IMR-90 (cell line): ENCODE data around the gene GABBR2. TPM values are rescaled to one million over a fixed set of nuclear protein-coding genes. Genes with fewer than 3 reads are reported as not detected.

Source experiments
- ATAC-seq: fragments of 200-7000 bp; cut with Tn5 transposase; 2 replicates; pipeline ENCODE4 v1.9.1; 2020; ENCODE audit warnings: low read depth, mild to moderate bottlenecking, moderate library complexity
- BruUV-seq: library from RNA; stranded (reverse); fragments of 400-500 nt; replicated peaks from 2 replicates; lab custom pipeline; 2021; lab: Mats Ljungman, UMichigan
- CTCF ChIA-PET: fragments of 300-600 bp; formaldehyde crosslinking; extraction: SDS; loops from one replicate; lab custom pipeline; 2021; ENCODE audit warnings: antibody characterized with exemption; lab: Yijun Ruan, JAX
- POLR2A ChIA-PET: fragments of 300-600 bp; sonication (Branson Sonifier 250); formaldehyde crosslinking; loops from one replicate; lab custom pipeline; 2022; ENCODE audit warnings: antibody characterized with exemption; ENCODE audit not compliant: unreplicated experiment; lab: Charles Lee
- DNase-seq: peaks from one replicate; pipeline ENCODE4 v3.0.0; 2013
- H2AFZ ChIP-seq: replicated peaks from 2 replicates; pipeline ENCODE3; 2013; ENCODE audit warnings: low read length, mild to moderate bottlenecking; ENCODE audit not compliant: poor library complexity
- H2AK5ac ChIP-seq: 2 replicates; pipeline ENCODE4 v1.6.1; 2013; ENCODE audit warnings: low read depth, low read length, inconsistent platforms
- H2AK9ac ChIP-seq: replicated peaks from 2 replicates; pipeline ENCODE3; 2013; ENCODE audit warnings: mild to moderate bottlenecking, low read depth, low read length, moderate library complexity; ENCODE audit not compliant: poor library complexity
- H2BK120ac ChIP-seq: 2 replicates; pipeline ENCODE4 v1.6.1; 2013; ENCODE audit warnings: low read depth, low read length, inconsistent platforms
- H2BK15ac ChIP-seq: 3 replicates; pipeline ENCODE4 v1.6.1; 2013; ENCODE audit warnings: low read depth, low read length, inconsistent platforms
- H2BK20ac ChIP-seq: 2 replicates; pipeline ENCODE4 v1.6.1; 2013; ENCODE audit warnings: low read depth, mild to moderate bottlenecking, inconsistent platforms, low read length, moderate library complexity
- H2BK5ac ChIP-seq: 2 replicates; pipeline ENCODE4 v1.6.1; 2013; ENCODE audit warnings: mild to moderate bottlenecking, low read depth, low read length, inconsistent platforms; ENCODE audit not compliant: poor library complexity, severe bottlenecking
- H3K14ac ChIP-seq: replicated peaks from 2 replicates; pipeline ENCODE4 v1.6.1; 2013; ENCODE audit warnings: low read depth, low read length, inconsistent platforms
- H3K18ac ChIP-seq: 2 replicates; pipeline ENCODE4 v1.6.1; 2013; ENCODE audit warnings: low read depth, low read length, control low read depth
- H3K23ac ChIP-seq: 2 replicates; pipeline ENCODE4 v1.6.1; 2013; ENCODE audit warnings: low read depth, low read length, inconsistent platforms
- H3K27ac ChIP-seq: 2 replicates; pipeline ENCODE4 v1.5.1; 2013; ENCODE audit warnings: mild to moderate bottlenecking, control low read depth, low read length; ENCODE audit not compliant: insufficient read depth
- H3K27me3 ChIP-seq: 2 replicates; pipeline ENCODE4 v1.6.1; 2013; ENCODE audit warnings: low read length; ENCODE audit not compliant: control insufficient read depth, insufficient read depth
- H3K36me3 ChIP-seq: 2 replicates; pipeline ENCODE4 v1.6.1; 2013; ENCODE audit warnings: low read length, mixed read lengths; ENCODE audit not compliant: control insufficient read depth, insufficient read depth
- H3K4ac ChIP-seq: 2 replicates; pipeline ENCODE4 v1.6.1; 2013; ENCODE audit warnings: low read depth, low read length, inconsistent platforms
- H3K4me1 ChIP-seq: 2 replicates; pipeline ENCODE4 v1.6.1; 2013; ENCODE audit warnings: low read length, mixed read lengths; ENCODE audit not compliant: control insufficient read depth, insufficient read depth
- H3K4me2 ChIP-seq: 2 replicates; pipeline ENCODE4 v1.6.1; 2013; ENCODE audit warnings: low read depth, mild to moderate bottlenecking, control low read depth, low read length, moderate library complexity
- H3K4me3 ChIP-seq: 2 replicates; pipeline ENCODE4 v1.5.1; 2013; ENCODE audit warnings: low read depth, mild to moderate bottlenecking, control low read depth, low read length, moderate library complexity; ENCODE audit not compliant: insufficient read depth
- H3K56ac ChIP-seq: 2 replicates; pipeline ENCODE4 v1.6.1; 2013; ENCODE audit warnings: low read length, inconsistent platforms; ENCODE audit not compliant: insufficient read depth; ENCODE audit errors: extremely low read depth
- H3K79me1 ChIP-seq, 2 experiments: 2 replicates each; pipeline ENCODE4 v1.6.1; 2013; ENCODE audit warnings: low read length in 2 of 2, inconsistent platforms in 1 of 2, low read depth in 1 of 2
- H3K9ac ChIP-seq: 2 replicates; pipeline ENCODE4 v1.6.1; 2013; ENCODE audit warnings: low read depth, low read length, control low read depth
- H3K9me1 ChIP-seq: 2 replicates; pipeline ENCODE4 v1.6.1; 2013; ENCODE audit warnings: low read length, inconsistent platforms; ENCODE audit not compliant: insufficient read depth
- H3K9me3 ChIP-seq: 2 replicates; pipeline ENCODE4 v1.6.1; 2013; ENCODE audit warnings: low read length; ENCODE audit not compliant: control insufficient read depth, insufficient read depth
- H4K20me1 ChIP-seq: 2 replicates; pipeline ENCODE4 v1.6.1; 2013; ENCODE audit warnings: low read length, inconsistent platforms; ENCODE audit not compliant: insufficient read depth
- H4K5ac ChIP-seq: 2 replicates; pipeline ENCODE4 v1.6.1; 2013; ENCODE audit warnings: mild to moderate bottlenecking, low read depth, low read length, control low read depth
- H4K8ac ChIP-seq, 2 experiments: 2 replicates each; pipeline ENCODE4 v1.6.1; 2013; ENCODE audit warnings: low read depth in 2 of 2, low read length in 2 of 2, control low read depth in 1 of 2, inconsistent platforms in 1 of 2
- H4K91ac ChIP-seq: 2 replicates; pipeline ENCODE4 v1.6.1; 2013; ENCODE audit warnings: low read depth, low read length, inconsistent platforms; ENCODE audit not compliant: insufficient read depth
- BHLHE40 ChIP-seq: fragments of 150-350 bp; IDR thresholded peaks from 2 replicates; pipeline ENCODE4 v1.6.1; 2016; ENCODE audit warnings: mild to moderate bottlenecking, low read depth, low read length
- CHD1 ChIP-seq: IDR thresholded peaks from 2 replicates; pipeline ENCODE4 v1.6.1; 2012; ENCODE audit warnings: low read depth, low read length, improper control_type of control experiment
- CTCF ChIP-seq: conservative IDR thresholded peaks from 2 replicates; pipeline ENCODE4 v1.5.1; 2012; ENCODE audit warnings: mild to moderate bottlenecking, low read depth, low read length, improper control_type of control experiment
- MAFK ChIP-seq: IDR thresholded peaks from 2 replicates; pipeline ENCODE4 v1.6.1; 2012; ENCODE audit warnings: low read depth, low read length, improper control_type of control experiment
- NFE2L2 ChIP-seq: fragments of 150-350 bp; IDR thresholded peaks from 2 replicates; pipeline ENCODE4 v1.6.1; 2016; ENCODE audit warnings: low read depth, mild to moderate bottlenecking, low read length
- RAD21 ChIP-seq: IDR thresholded peaks from 2 replicates; pipeline ENCODE4 v1.6.1; 2012; ENCODE audit warnings: low read length, improper control_type of control experiment
- RCOR1 ChIP-seq: IDR thresholded peaks from 2 replicates; pipeline ENCODE4 v1.6.1; 2012; ENCODE audit warnings: mild to moderate bottlenecking, low read length, improper control_type of control experiment; ENCODE audit not compliant: insufficient replicate concordance
- USF2 ChIP-seq: fragments of 150-350 bp; IDR thresholded peaks from 2 replicates; pipeline ENCODE4 v1.6.1; 2017; ENCODE audit warnings: mild to moderate bottlenecking, antibody characterized with exemption, low read length, low read depth
- WGBS, 2 experiments: methylation state at CpG; one replicate each; pipeline versions ENCODE4 v1.1.5 to v1.1.7; 2013; ENCODE audit warnings: missing lambda C conversion rate in 2 of 2; ENCODE audit not compliant: insufficient read length in 1 of 2; ENCODE audit errors: extremely low coverage in 2 of 2; 5-methylcytosine and 5-hydroxymethylcytosine counted together
- dilution Hi-C: fragments of 300-500 bp; cut with HindIII; formaldehyde crosslinking; loops from one replicate; pipeline ENCODE4 v1.14.3; 2018; ENCODE audit warnings: low sequenced_read_pairs; ENCODE audit not compliant: unreplicated experiment
- in situ Hi-C: fragments of 300-500 bp; cut with MboI; formaldehyde crosslinking; loops from 3 replicates; pipeline ENCODE4 v1.14.3; 2019; ENCODE audit warnings: low sequenced_read_pairs, inconsistent platforms, mixed read lengths
- intact Hi-C: fragments of 100-400 bp; cut with micrococcal nuclease; formaldehyde crosslinking; loops from 2 replicates; pipeline ENCODE4 v1.10.0; 2022
- polyA plus RNA-seq, 3 experiments: library from polyadenylated mRNA; depleted of rRNA; stranded (reverse); fragments of >200 nt; gene quantifications; 2 replicates each; pipeline ENCODE4 v1.2.3, GENCODE V29; 2012; ENCODE audit warnings: low replicate concordance in 1 of 3
- total RNA-seq: library from RNA; depleted of rRNA; stranded (reverse); fragments of >200 nt; gene quantifications from 2 replicates; pipeline ENCODE4 v1.2.3, GENCODE V29; 2012

Gene GABBR2
- total and polyA plus RNA-seq, 2 of the 4 experiments (the other 2 are of a cell fraction) = 14.2 to 20.3 TPM

GRCh38 chr9:98568234-98568908 is 140.4 kb downstream of the GABBR2 start:
- H3K79me1 ChIP-seq = peaks cover 6 to 17% of the 10 kb centered on the region in 2 experiments; a peak in 1 of 4 replicates
- no peaks in the 10 kb centered on the region for H3K9me3 ChIP-seq
- in situ Hi-C loops (no loop called here), dilution Hi-C loops (no loop called here), intact Hi-C loops (no loop called here)
- H3K4me1 ChIP-seq = peaks cover 2% of the 10 kb centered on the region
- TF ChIP-seq USF2 (no peak), NFE2L2 (no peak), CHD1 (no peak), RCOR1 (no peak), CTCF (no peak), MAFK (no peak), RAD21 (no peak), BHLHE40 (no peak)
- H2BK5ac ChIP-seq = no peak overlapping the region
- H3K36me3 ChIP-seq = no peaks in the 10 kb centered on the region
- no peak overlapping the region for H3K9ac ChIP-seq
- H3K18ac ChIP-seq = no peak overlapping the region
- no peak for ATAC-seq
- H2BK15ac ChIP-seq = no peak overlapping the region
- BruUV-seq = no TSS peak
- peaks cover under 1% of the 10 kb centered on the region; the same call in 1 of the 2 replicates for H3K9me1 ChIP-seq
- H2AFZ ChIP-seq = no peak overlapping the region
- no peak overlapping the region for H2AK9ac ChIP-seq
- H3K4ac ChIP-seq = no peak overlapping the region
- no peak for DNase-seq
- no peak overlapping the region for H3K23ac ChIP-seq
- 100% methylated on average over 3 of the region's 4 CpGs; no CpG with 5 or more reads in 1 of the 2 experiments for WGBS, 2 experiments
- no peak overlapping the region for H3K56ac ChIP-seq
- ChIA-PET POLR2A (no interaction called here), CTCF (no interaction called here)
- no peak overlapping the region for H2BK20ac ChIP-seq
- no peak overlapping the region for H2AK5ac ChIP-seq
- H3K27me3 ChIP-seq = no peaks in the 10 kb centered on the region; the same call in 1 of the 2 replicates
- no peak overlapping the region; the same call in 1 of the 2 replicates for H2BK120ac ChIP-seq
- no peak overlapping the region for H3K14ac ChIP-seq
- H4K5ac ChIP-seq = no peak overlapping the region
- no peak overlapping the region for H3K4me2 ChIP-seq
- H4K91ac ChIP-seq = no peak overlapping the region
- no peaks in the 10 kb centered on the region for H4K20me1 ChIP-seq
- H4K8ac ChIP-seq = no peak overlapping the region
- no peak overlapping the region for H3K27ac ChIP-seq
- no peak overlapping the region for H3K4me3 ChIP-seq
